ENCODE measurements around the gene MTREX.

- TF ChIP-seq RFX5 (IDR thresholded peaks at IDR 0.05) = no peak
- no peak for TF ChIP-seq CTCF (IDR thresholded peaks at IDR 0.05)
- TF ChIP-seq NFE2L2 (conservative IDR thresholded peaks at IDR 0.05; ENCODE audit: low read length) = no peak
- no peak for TF ChIP-seq SMC3 (IDR thresholded peaks at IDR 0.05)
Observed at GRCh38 chr5:55316837-55317236, 9.0 kb downstream of the MTREX start.
